ENCODE results near the gene EPHB2.

Gene EPHB2

GRCh38 chr1:22791831-22792347, 81.2 kb downstream of the EPHB2 start:
- H3K9me3 ChIP-seq (ENCODE audit: control extremely low read depth in 1 of 5, control insufficient read depth in 4 of 5, insufficient read depth in 2 of 5, low read depth in 1 of 5, low read length in 4 of 5), result no peaks in the 10 kb centered on the region
- no peaks in the 10 kb centered on the region for H3K4me1 ChIP-seq (ENCODE audit: control extremely low read depth in 1 of 4, control insufficient read depth in 4 of 4, insufficient read depth in 4 of 4, low read length in 3 of 4)
- H3K27ac ChIP-seq (ENCODE audit: insufficient read depth in 1 of 2, low read depth in 1 of 2, low read length in 2 of 2, poor library complexity in 1 of 2, severe bottlenecking in 2 of 2), result no peak overlapping the region
- peaks cover 0 to 13% (median 0%) of the 10 kb centered on the region in 5 experiments for H3K27me3 ChIP-seq (replicated peaks in 2 of 5; ENCODE audit: control insufficient read depth in 4 of 5, insufficient read depth in 5 of 5, low read length in 4 of 5)
- DNase-seq, result no peak
- 100% methylated on average over 2 of the region's 6 CpGs for WGBS (ENCODE audit: insufficient coverage)
- H3K4me3 ChIP-seq (ENCODE audit: control insufficient read depth in 1 of 7, extremely low read depth in 1 of 7, insufficient read depth in 4 of 7, low read depth in 2 of 7, low read length in 6 of 7), result no peak overlapping the region
- POLR2A ChIA-PET, result no interaction called here
- no peaks in the 10 kb centered on the region for H3K36me3 ChIP-seq (ENCODE audit: control insufficient read depth in 4 of 4, insufficient read depth in 4 of 4, low read length in 3 of 4)
- CTCF ChIA-PET, result no interaction called here

- no peak for DNase-seq
- 100% methylated on average over 3 of the region's 6 CpGs for WGBS (ENCODE audit: insufficient coverage)
- POLR2A ChIA-PET, result no interaction called here
- Histone ChIP-seq H3K9me3 (ENCODE audit: control extremely low read depth in 1 of 5, control insufficient read depth in 4 of 5, insufficient read depth in 2 of 5, low read depth in 1 of 5, low read length in 4 of 5) (no peaks in the 10 kb centered on the region), H3K27ac (ENCODE audit: insufficient read depth in 1 of 2, low read depth in 1 of 2, low read length in 2 of 2, poor library complexity in 1 of 2, severe bottlenecking in 2 of 2) (no peak overlapping the region), H3K36me3 (ENCODE audit: control insufficient read depth in 4 of 4, insufficient read depth in 4 of 4, low read length in 3 of 4) (no peaks in the 10 kb centered on the region), H3K27me3 (replicated peaks in 2 of 5; ENCODE audit: control insufficient read depth in 4 of 5, insufficient read depth in 5 of 5, low read length in 4 of 5) (peaks cover 0 to 12% (median 0%) of the 10 kb centered on the region in 5 experiments), H3K4me1 (ENCODE audit: control extremely low read depth in 1 of 4, control insufficient read depth in 4 of 4, insufficient read depth in 4 of 4, low read length in 3 of 4) (no peaks in the 10 kb centered on the region), H3K4me3 (ENCODE audit: control insufficient read depth in 1 of 7, extremely low read depth in 1 of 7, insufficient read depth in 4 of 7, low read depth in 2 of 7, low read length in 6 of 7) (no peak overlapping the region)
- CTCF ChIA-PET, result no interaction called here
These were observed 81.9 kb downstream of the EPHB2 start for GRCh38 chr1:22792396-22793160.

- CTCF ChIA-PET, result no interaction called here
- no peak overlapping the region for H3K4me3 ChIP-seq (ENCODE audit: control insufficient read depth in 1 of 7, extremely low read depth in 1 of 7, insufficient read depth in 4 of 7, low read depth in 2 of 7, low read length in 6 of 7)
- 80% methylated on average over 1 of the region's 3 CpGs for WGBS (ENCODE audit: insufficient coverage)
These were observed 83.0 kb downstream of the EPHB2 start for GRCh38 chr1:22793647-22794046.

GRCh38 chr1:22794647-22795365, 84.2 kb downstream of the EPHB2 start:
- 63% methylated on average over 7 of the region's 8 CpGs for WGBS (ENCODE audit: insufficient coverage)
- no peaks in the 10 kb centered on the region for H3K4me1 ChIP-seq (ENCODE audit: control extremely low read depth in 1 of 4, control insufficient read depth in 4 of 4, insufficient read depth in 4 of 4, low read length in 3 of 4)
- CTCF ChIA-PET, result no interaction called here
- no peaks in the 10 kb centered on the region for H3K36me3 ChIP-seq (ENCODE audit: control insufficient read depth in 4 of 4, insufficient read depth in 4 of 4, low read length in 3 of 4)
- no peak for DNase-seq
- peaks cover 0 to 10% (median 0%) of the 10 kb centered on the region in 5 experiments for H3K27me3 ChIP-seq (replicated peaks in 2 of 5; ENCODE audit: control insufficient read depth in 4 of 5, insufficient read depth in 5 of 5, low read length in 4 of 5)
- no peak overlapping the region for H3K4me3 ChIP-seq (ENCODE audit: control insufficient read depth in 1 of 7, extremely low read depth in 1 of 7, insufficient read depth in 4 of 7, low read depth in 2 of 7, low read length in 6 of 7)
- no peak overlapping the region for H3K27ac ChIP-seq (ENCODE audit: insufficient read depth in 1 of 2, low read depth in 1 of 2, low read length in 2 of 2, poor library complexity in 1 of 2, severe bottlenecking in 2 of 2)
- POLR2A ChIA-PET, result no interaction called here
- no peaks in the 10 kb centered on the region for H3K9me3 ChIP-seq (ENCODE audit: control extremely low read depth in 1 of 5, control insufficient read depth in 4 of 5, insufficient read depth in 2 of 5, low read depth in 1 of 5, low read length in 4 of 5)

More at GRCh38 chr1:22793647-22794046, 83.0 kb downstream of the EPHB2 start:
- H3K36me3 ChIP-seq (ENCODE audit: control insufficient read depth in 4 of 4, insufficient read depth in 4 of 4, low read length in 3 of 4), result no peaks in the 10 kb centered on the region
- no peaks in the 10 kb centered on the region for H3K4me1 ChIP-seq (ENCODE audit: control extremely low read depth in 1 of 4, control insufficient read depth in 4 of 4, insufficient read depth in 4 of 4, low read length in 3 of 4)
- no peak overlapping the region for H3K27ac ChIP-seq (ENCODE audit: insufficient read depth in 1 of 2, low read depth in 1 of 2, low read length in 2 of 2, poor library complexity in 1 of 2, severe bottlenecking in 2 of 2)
- H3K9me3 ChIP-seq (ENCODE audit: control extremely low read depth in 1 of 5, control insufficient read depth in 4 of 5, insufficient read depth in 2 of 5, low read depth in 1 of 5, low read length in 4 of 5), result no peaks in the 10 kb centered on the region
- POLR2A ChIA-PET, result no interaction called here
- peaks cover 0 to 12% (median 0%) of the 10 kb centered on the region in 5 experiments for H3K27me3 ChIP-seq (replicated peaks in 2 of 5; ENCODE audit: control insufficient read depth in 4 of 5, insufficient read depth in 5 of 5, low read length in 4 of 5)
- no peak for DNase-seq

GRCh38 chr1:22795366-22795714, 84.7 kb downstream of the EPHB2 start:
- Histone ChIP-seq H3K27me3 (replicated peaks in 2 of 5; ENCODE audit: control insufficient read depth in 4 of 5, insufficient read depth in 5 of 5, low read length in 4 of 5) (peaks cover 0 to 11% (median 0%) of the 10 kb centered on the region in 5 experiments), H3K4me3 (ENCODE audit: control insufficient read depth in 1 of 7, extremely low read depth in 1 of 7, insufficient read depth in 4 of 7, low read depth in 2 of 7, low read length in 6 of 7) (no peak overlapping the region)
- POLR2A ChIA-PET, result no interaction called here

GRCh38 chr1:22796642-22797041, 86.0 kb downstream of the EPHB2 start:
- CTCF ChIA-PET, result no interaction called here
- no peaks in the 10 kb centered on the region for H3K36me3 ChIP-seq (ENCODE audit: control insufficient read depth in 4 of 4, insufficient read depth in 4 of 4, low read length in 3 of 4)
- POLR2A ChIA-PET, result no interaction called here
- H3K4me3 ChIP-seq (ENCODE audit: control insufficient read depth in 1 of 7, extremely low read depth in 1 of 7, insufficient read depth in 4 of 7, low read depth in 2 of 7, low read length in 6 of 7), result no peak overlapping the region
- DNase-seq, result no peak
- 91% methylated on average over 4 of the region's 4 CpGs for WGBS (ENCODE audit: insufficient coverage)
- no peaks in the 10 kb centered on the region for H3K4me1 ChIP-seq (ENCODE audit: control extremely low read depth in 1 of 4, control insufficient read depth in 4 of 4, insufficient read depth in 4 of 4, low read length in 3 of 4)
- peaks cover 0 to 10% (median 0%) of the 10 kb centered on the region in 5 experiments for H3K27me3 ChIP-seq (replicated peaks in 2 of 5; ENCODE audit: control insufficient read depth in 4 of 5, insufficient read depth in 5 of 5, low read length in 4 of 5)
- no peak overlapping the region for H3K27ac ChIP-seq (ENCODE audit: insufficient read depth in 1 of 2, low read depth in 1 of 2, low read length in 2 of 2, poor library complexity in 1 of 2, severe bottlenecking in 2 of 2)
- H3K9me3 ChIP-seq (ENCODE audit: control extremely low read depth in 1 of 5, control insufficient read depth in 4 of 5, insufficient read depth in 2 of 5, low read depth in 1 of 5, low read length in 4 of 5), result no peaks in the 10 kb centered on the region

More at GRCh38 chr1:22795366-22795714, 84.7 kb downstream of the EPHB2 start:
- WGBS (ENCODE audit: insufficient coverage), result 100% methylated on average over 1 of the region's 4 CpGs
- no peak for DNase-seq
- CTCF ChIA-PET, result no interaction called here
- Histone ChIP-seq H3K27ac (ENCODE audit: insufficient read depth in 1 of 2, low read depth in 1 of 2, low read length in 2 of 2, poor library complexity in 1 of 2, severe bottlenecking in 2 of 2) (no peak overlapping the region), H3K36me3 (ENCODE audit: control insufficient read depth in 4 of 4, insufficient read depth in 4 of 4, low read length in 3 of 4) (no peaks in the 10 kb centered on the region), H3K9me3 (ENCODE audit: control extremely low read depth in 1 of 5, control insufficient read depth in 4 of 5, insufficient read depth in 2 of 5, low read depth in 1 of 5, low read length in 4 of 5) (no peaks in the 10 kb centered on the region), H3K4me1 (ENCODE audit: control extremely low read depth in 1 of 4, control insufficient read depth in 4 of 4, insufficient read depth in 4 of 4, low read length in 3 of 4) (no peaks in the 10 kb centered on the region)

GRCh38 chr1:22798083-22798482, 87.4 kb downstream of the EPHB2 start:
- 87% methylated on average over 3 of the region's 3 CpGs for WGBS (ENCODE audit: insufficient coverage)
- Histone ChIP-seq H3K4me3 (ENCODE audit: control insufficient read depth in 1 of 7, extremely low read depth in 1 of 7, insufficient read depth in 4 of 7, low read depth in 2 of 7, low read length in 6 of 7) (no peak overlapping the region), H3K27ac (ENCODE audit: insufficient read depth in 1 of 2, low read depth in 1 of 2, low read length in 2 of 2, poor library complexity in 1 of 2, severe bottlenecking in 2 of 2) (no peak overlapping the region), H3K4me1 (ENCODE audit: control extremely low read depth in 1 of 4, control insufficient read depth in 4 of 4, insufficient read depth in 4 of 4, low read length in 3 of 4) (no peaks in the 10 kb centered on the region), H3K27me3 (replicated peaks in 2 of 5; ENCODE audit: control insufficient read depth in 4 of 5, insufficient read depth in 5 of 5, low read length in 4 of 5) (peaks cover 0 to 10% (median 0%) of the 10 kb centered on the region in 5 experiments), H3K9me3 (ENCODE audit: control extremely low read depth in 1 of 5, control insufficient read depth in 4 of 5, insufficient read depth in 2 of 5, low read depth in 1 of 5, low read length in 4 of 5) (no peaks in the 10 kb centered on the region), H3K36me3 (ENCODE audit: control insufficient read depth in 4 of 4, insufficient read depth in 4 of 4, low read length in 3 of 4) (no peaks in the 10 kb centered on the region)
- DNase-seq, result no peak
- ChIA-PET CTCF (no interaction called here), POLR2A (no interaction called here)
